GM23248 (cell line): ENCODE results near the gene ARRDC1.
"Not testable (repeated sequence)": the region's sequence is repeated elsewhere in the genome, so short reads cannot be mapped to it uniquely, and the experiment has no call there.

Source experiments
- EZH2 ChIP-seq: fragments of 200-600 bp; sonication (generic); IDR thresholded peaks from 2 replicates; pipeline ENCODE4 v1.6.1; 2018; ENCODE audit warnings: antibody characterized with exemption, mild to moderate bottlenecking; ENCODE audit not compliant: insufficient read depth, poor library complexity, severe bottlenecking
- EZH2phosphoT487 ChIP-seq: fragments of 200-600 bp; sonication (generic); IDR thresholded peaks from 2 replicates; pipeline ENCODE4 v1.6.1; 2018; ENCODE audit warnings: antibody characterized with exemption, moderate library complexity, mild to moderate bottlenecking, low read depth; ENCODE audit not compliant: insufficient read depth

- not testable (repeated sequence) for TF ChIP-seq EZH2, EZH2phosphoT487
These were observed 21.9 kb downstream of the ARRDC1 start for GRCh38 chr9:137627406-137627805.
